ENCODE results near the gene PGS1.
A peak's percentile ranks its signal among the peaks of the same experiment; 100 is the strongest.

PGS1 gene

GRCh38 chr17:78381601-78382232 lies 3.3 kb downstream of the PGS1 start:
- H3K36me3 Mint-ChIP-seq (ENCODE audit: low read depth): peaks cover 71% of the 10 kb centered on the region
- no peaks in the 10 kb centered on the region for H3K27me3 Mint-ChIP-seq
- no peaks in the 10 kb centered on the region for H3K9me3 Mint-ChIP-seq
- H3K4me1 Mint-ChIP-seq (ENCODE audit: low read depth): peaks cover 85% of the 10 kb centered on the region
- peak overlapping the region; percentile 100 for H3K27ac Mint-ChIP-seq
- peak overlapping the region; percentile 98 for H3K4me3 Mint-ChIP-seq
- DNase-seq: peak; percentile 57

- H3K4me1 Mint-ChIP-seq (ENCODE audit: low read depth): peaks cover 94% of the 10 kb centered on the region
- peak overlapping the region; percentile 98 for H3K4me3 Mint-ChIP-seq
- H3K27me3 Mint-ChIP-seq: no peaks in the 10 kb centered on the region
- DNase-seq: peak; percentile 75
- H3K9me3 Mint-ChIP-seq: no peaks in the 10 kb centered on the region
- H3K36me3 Mint-ChIP-seq (ENCODE audit: low read depth): peaks cover 88% of the 10 kb centered on the region
- H3K27ac Mint-ChIP-seq: peak overlapping the region; percentile 100
These were observed 5.4 kb downstream of the PGS1 start for GRCh38 chr17:78383725-78384471.

GRCh38 chr17:78384479-78385175 lies 6.2 kb downstream of the PGS1 start:
- DNase-seq: peak; percentile 52
- Mint-ChIP-seq H3K27me3 (no peaks in the 10 kb centered on the region), H3K4me3 (peak overlapping the region; percentile 98), H3K4me1 (ENCODE audit: low read depth) (peaks cover 95% of the 10 kb centered on the region), H3K36me3 (ENCODE audit: low read depth) (peaks cover 88% of the 10 kb centered on the region), H3K27ac (peak overlapping the region; percentile 100), H3K9me3 (no peaks in the 10 kb centered on the region)

- Mint-ChIP-seq H3K27me3 (no peaks in the 10 kb centered on the region), H3K4me1 (ENCODE audit: low read depth) (peaks cover 92% of the 10 kb centered on the region), H3K27ac (peak overlapping the region; percentile 100), H3K9me3 (no peaks in the 10 kb centered on the region), H3K36me3 (ENCODE audit: low read depth) (peaks cover 92% of the 10 kb centered on the region), H3K4me3 (peak overlapping the region; percentile 56)
- no peak for DNase-seq
These were observed 9.8 kb downstream of the PGS1 start for GRCh38 chr17:78387977-78388941.

- no peaks in the 10 kb centered on the region for H3K9me3 Mint-ChIP-seq
- H3K27me3 Mint-ChIP-seq: no peaks in the 10 kb centered on the region
- H3K4me3 Mint-ChIP-seq: no peak overlapping the region
- no peak for DNase-seq
- peaks cover 91% of the 10 kb centered on the region for H3K36me3 Mint-ChIP-seq (ENCODE audit: low read depth)
- peaks cover 83% of the 10 kb centered on the region for H3K4me1 Mint-ChIP-seq (ENCODE audit: low read depth)
- H3K27ac Mint-ChIP-seq: peak overlapping the region; percentile 100
These were observed 12.0 kb downstream of the PGS1 start for GRCh38 chr17:78390241-78391050.

GRCh38 chr17:78391051-78391431 lies 12.6 kb downstream of the PGS1 start:
- DNase-seq: no peak
- Mint-ChIP-seq H3K27me3 (no peaks in the 10 kb centered on the region), H3K27ac (peak overlapping the region; percentile 100), H3K9me3 (no peaks in the 10 kb centered on the region), H3K4me1 (ENCODE audit: low read depth) (peaks cover 78% of the 10 kb centered on the region), H3K4me3 (no peak overlapping the region), H3K36me3 (ENCODE audit: low read depth) (peaks cover 91% of the 10 kb centered on the region)

- peaks cover 70% of the 10 kb centered on the region for H3K4me1 Mint-ChIP-seq (ENCODE audit: low read depth)
- H3K9me3 Mint-ChIP-seq: no peaks in the 10 kb centered on the region
- H3K27ac Mint-ChIP-seq: peak overlapping the region; percentile 100
- H3K4me3 Mint-ChIP-seq: no peak overlapping the region
- no peak for DNase-seq
- no peaks in the 10 kb centered on the region for H3K27me3 Mint-ChIP-seq
- H3K36me3 Mint-ChIP-seq (ENCODE audit: low read depth): peaks cover 93% of the 10 kb centered on the region
These were observed 13.4 kb downstream of the PGS1 start for GRCh38 chr17:78391843-78392242.

GRCh38 chr17:78392295-78392694 lies 13.8 kb downstream of the PGS1 start:
- Mint-ChIP-seq H3K27me3 (no peaks in the 10 kb centered on the region), H3K4me3 (no peak overlapping the region), H3K27ac (peak overlapping the region; percentile 100), H3K4me1 (ENCODE audit: low read depth) (peaks cover 65% of the 10 kb centered on the region), H3K36me3 (ENCODE audit: low read depth) (peaks cover 95% of the 10 kb centered on the region), H3K9me3 (no peaks in the 10 kb centered on the region)
- DNase-seq: no peak

- no peak overlapping the region for H3K4me3 Mint-ChIP-seq
- peak overlapping the region; percentile 38 for H3K27ac Mint-ChIP-seq
- H3K4me1 Mint-ChIP-seq (ENCODE audit: low read depth): peaks cover 55% of the 10 kb centered on the region
- DNase-seq: no peak
- no peaks in the 10 kb centered on the region for H3K27me3 Mint-ChIP-seq
- H3K36me3 Mint-ChIP-seq (ENCODE audit: low read depth): peaks cover 96% of the 10 kb centered on the region
- no peaks in the 10 kb centered on the region for H3K9me3 Mint-ChIP-seq
These were observed 15.1 kb downstream of the PGS1 start for GRCh38 chr17:78393575-78393974.

GRCh38 chr17:78394209-78394608 lies 15.8 kb downstream of the PGS1 start:
- no peak for DNase-seq
- no peak overlapping the region for H3K27ac Mint-ChIP-seq

GRCh38 chr17:78395155-78395554 lies 16.7 kb downstream of the PGS1 start:
- Mint-ChIP-seq H3K4me1 (ENCODE audit: low read depth) (peaks cover 40% of the 10 kb centered on the region), H3K36me3 (ENCODE audit: low read depth) (peaks cover 97% of the 10 kb centered on the region), H3K9me3 (no peaks in the 10 kb centered on the region), H3K27me3 (no peaks in the 10 kb centered on the region), H3K27ac (peak overlapping the region; percentile 64), H3K4me3 (no peak overlapping the region)
- DNase-seq: no peak

More at GRCh38 chr17:78394209-78394608, 15.8 kb downstream of the PGS1 start:
- H3K9me3 Mint-ChIP-seq: no peaks in the 10 kb centered on the region
- no peak overlapping the region for H3K4me3 Mint-ChIP-seq
- peaks cover 49% of the 10 kb centered on the region for H3K4me1 Mint-ChIP-seq (ENCODE audit: low read depth)
- H3K36me3 Mint-ChIP-seq (ENCODE audit: low read depth): peaks cover 97% of the 10 kb centered on the region
- H3K27me3 Mint-ChIP-seq: no peaks in the 10 kb centered on the region

GRCh38 chr17:78396441-78397337 lies 18.2 kb downstream of the PGS1 start:
- no peaks in the 10 kb centered on the region for H3K27me3 Mint-ChIP-seq
- no peak overlapping the region for H3K4me3 Mint-ChIP-seq
- peak overlapping the region; percentile 62 for H3K27ac Mint-ChIP-seq
- peaks cover 27% of the 10 kb centered on the region for H3K4me1 Mint-ChIP-seq (ENCODE audit: low read depth)
- no peaks in the 10 kb centered on the region for H3K9me3 Mint-ChIP-seq
- peaks cover 98% of the 10 kb centered on the region for H3K36me3 Mint-ChIP-seq (ENCODE audit: low read depth)
- DNase-seq: no peak
